ENCODE data around the gene TMC2.

TMC2 gene

DNA sequence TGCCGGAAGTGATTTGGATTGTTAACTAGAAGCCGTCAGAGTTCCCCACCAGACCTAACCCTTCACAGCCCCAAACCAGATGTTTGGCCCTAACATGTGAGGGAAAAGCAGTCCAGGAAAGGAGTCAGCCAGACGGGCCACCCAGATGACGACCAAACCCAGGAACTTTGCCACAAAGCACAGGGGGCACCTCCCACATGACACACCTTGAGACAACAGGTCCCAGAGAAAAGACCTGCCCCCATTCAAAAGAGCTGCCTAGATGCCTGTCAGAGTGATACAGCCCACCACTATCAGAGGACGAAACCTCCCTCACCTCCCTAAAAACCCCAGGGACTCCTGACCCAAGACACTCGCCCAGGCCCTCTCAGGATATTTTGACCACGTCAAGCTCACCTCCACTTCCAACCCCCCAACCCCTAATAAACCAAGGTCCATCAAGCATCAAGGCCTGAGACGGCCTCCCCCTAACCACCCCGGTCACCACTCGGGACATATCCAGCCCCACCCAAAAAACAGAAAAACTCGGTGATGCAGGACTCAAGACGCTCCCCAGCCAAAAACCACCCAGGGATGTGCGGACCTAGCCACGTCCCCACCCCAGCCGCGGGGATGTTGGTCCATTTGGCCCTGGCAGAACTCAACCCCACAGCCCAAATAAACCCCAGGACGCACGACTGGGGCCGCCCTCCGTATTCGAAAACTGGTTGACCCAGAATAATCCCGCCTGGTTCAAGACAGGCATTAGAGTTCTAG lies 28.3 kb upstream of the TMC2 start:
- peak overlapping the region; percentile 91 for H3K27ac ChIP-seq (replicated peaks)

DNA sequence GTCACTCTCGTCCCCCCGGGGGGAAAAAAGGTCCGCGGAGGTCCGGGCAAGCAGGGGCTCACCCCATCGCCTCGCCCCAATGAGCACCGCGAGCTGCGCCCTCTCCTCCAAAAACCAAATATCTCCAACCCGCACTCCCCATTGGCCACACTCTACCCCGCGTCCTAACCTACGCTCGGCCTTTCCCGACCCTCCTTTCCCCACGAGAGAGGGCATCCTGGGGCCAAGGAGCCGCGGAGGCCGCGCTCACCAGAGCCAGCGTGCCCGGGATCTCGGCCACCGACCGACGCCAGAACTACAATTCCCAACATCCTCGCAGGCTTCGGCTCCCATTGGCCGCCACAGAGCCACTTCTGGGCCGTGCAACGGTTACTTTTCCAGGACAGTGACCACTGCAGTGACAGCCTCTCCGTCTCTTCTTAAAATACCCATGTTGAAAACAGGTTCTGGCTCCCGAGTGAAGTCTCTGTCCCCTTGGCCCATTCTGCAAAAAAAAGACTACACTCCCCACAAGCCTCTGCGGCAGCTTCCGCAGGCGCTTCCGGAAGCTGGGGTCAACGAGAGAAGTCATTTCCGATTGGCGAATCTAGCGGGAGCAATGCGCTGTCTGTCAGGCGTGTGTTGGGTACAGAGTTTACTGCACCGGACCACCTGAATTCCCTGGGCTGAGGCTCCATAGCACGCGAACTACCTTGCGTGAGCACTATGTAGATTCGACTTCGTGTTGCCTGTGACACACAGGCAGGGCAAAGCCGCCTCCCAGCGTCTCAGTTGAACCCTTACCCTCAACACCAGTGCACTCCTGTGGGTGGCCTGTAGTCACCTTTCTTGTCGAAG lies 27.5 kb upstream of the TMC2 start, which contains the start of gene ZNF343:
Gene ZNF343, minus strand, starts transcription at position 285 of the 837 bp plus-strand sequence. CDS start 15,020 bp downstream, outside the sequence.
- H3K27ac ChIP-seq (replicated peaks) = peak within 1 kb of the TSS; percentile 91
- DNase-seq (ENCODE audit: low read depth in 1 of 2, low spot score in 1 of 2) = peak; percentile 52 to 84
- TF ChIP-seq GABPA (IDR thresholded peaks at IDR 0.05; ENCODE audit: low read depth) (peak; percentile 98), POLR2AphosphoS5 (IDR thresholded peaks at IDR 0.05; ENCODE audit: low read depth) (peak; percentile 83), SPI1 (IDR thresholded peaks at IDR 0.05; ENCODE audit: borderline replicate concordance, low read depth) (no peak), CTCF (IDR thresholded peaks at IDR 0.05; ENCODE audit: insufficient read depth, low read length) (no peak)
- TF ChIP-seq, protein P1, sequence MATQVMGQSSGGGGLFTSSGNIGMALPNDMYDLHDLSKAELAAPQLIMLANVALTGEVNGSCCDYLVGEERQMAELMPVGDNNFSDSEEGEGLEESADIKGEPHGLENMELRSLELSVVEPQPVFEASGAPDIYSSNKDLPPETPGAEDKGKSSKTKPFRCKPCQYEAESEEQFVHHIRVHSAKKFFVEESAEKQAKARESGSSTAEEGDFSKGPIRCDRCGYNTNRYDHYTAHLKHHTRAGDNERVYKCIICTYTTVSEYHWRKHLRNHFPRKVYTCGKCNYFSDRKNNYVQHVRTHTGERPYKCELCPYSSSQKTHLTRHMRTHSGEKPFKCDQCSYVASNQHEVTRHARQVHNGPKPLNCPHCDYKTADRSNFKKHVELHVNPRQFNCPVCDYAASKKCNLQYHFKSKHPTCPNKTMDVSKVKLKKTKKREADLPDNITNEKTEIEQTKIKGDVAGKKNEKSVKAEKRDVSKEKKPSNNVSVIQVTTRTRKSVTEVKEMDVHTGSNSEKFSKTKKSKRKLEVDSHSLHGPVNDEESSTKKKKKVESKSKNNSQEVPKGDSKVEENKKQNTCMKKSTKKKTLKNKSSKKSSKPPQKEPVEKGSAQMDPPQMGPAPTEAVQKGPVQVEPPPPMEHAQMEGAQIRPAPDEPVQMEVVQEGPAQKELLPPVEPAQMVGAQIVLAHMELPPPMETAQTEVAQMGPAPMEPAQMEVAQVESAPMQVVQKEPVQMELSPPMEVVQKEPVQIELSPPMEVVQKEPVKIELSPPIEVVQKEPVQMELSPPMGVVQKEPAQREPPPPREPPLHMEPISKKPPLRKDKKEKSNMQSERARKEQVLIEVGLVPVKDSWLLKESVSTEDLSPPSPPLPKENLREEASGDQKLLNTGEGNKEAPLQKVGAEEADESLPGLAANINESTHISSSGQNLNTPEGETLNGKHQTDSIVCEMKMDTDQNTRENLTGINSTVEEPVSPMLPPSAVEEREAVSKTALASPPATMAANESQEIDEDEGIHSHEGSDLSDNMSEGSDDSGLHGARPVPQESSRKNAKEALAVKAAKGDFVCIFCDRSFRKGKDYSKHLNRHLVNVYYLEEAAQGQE (IDR thresholded peaks at IDR 0.05; ENCODE audit: insufficient replicate concordance, low read depth) = peak; percentile 47
- peak within 1 kb of the TSS; percentile 91 for H3K4me3 ChIP-seq (replicated peaks; ENCODE audit: insufficient read depth, low read length)
- H3K27me3 ChIP-seq (ENCODE audit: insufficient read depth, poor library complexity, severe bottlenecking) = no peaks in the 10 kb centered on the region

More for the DNA sequence above, 28.3 kb upstream of the TMC2 start:
- TF ChIP-seq POLR2AphosphoS5 (IDR thresholded peaks at IDR 0.05; ENCODE audit: low read depth) (no peak), CTCF (IDR thresholded peaks at IDR 0.05; ENCODE audit: insufficient read depth, low read length) (no peak), GABPA (IDR thresholded peaks at IDR 0.05; ENCODE audit: low read depth) (no peak), SPI1 (IDR thresholded peaks at IDR 0.05; ENCODE audit: borderline replicate concordance, low read depth) (no peak)
- TF ChIP-seq, protein P1 (IDR thresholded peaks at IDR 0.05; ENCODE audit: insufficient replicate concordance, low read depth) = no peak
- H3K27me3 ChIP-seq (ENCODE audit: insufficient read depth, poor library complexity, severe bottlenecking) = no peaks in the 10 kb centered on the region
- DNase-seq (ENCODE audit: low read depth in 1 of 2, low spot score in 1 of 2) = no peak
- H3K4me3 ChIP-seq (replicated peaks; ENCODE audit: insufficient read depth, low read length) = peak overlapping the region; percentile 91

GRCh38 chr20:2509468-2509781 lies 26.9 kb upstream of the TMC2 start:
- no peaks in the 10 kb centered on the region for H3K27me3 ChIP-seq (ENCODE audit: insufficient read depth, poor library complexity, severe bottlenecking)

More at GRCh38 chr20:2509468-2509781, 26.9 kb upstream of the TMC2 start:
- DNase-seq (ENCODE audit: low read depth in 1 of 2, low spot score in 1 of 2) = no peak
- Histone ChIP-seq H3K27ac (replicated peaks) (peak overlapping the region; percentile 91), H3K4me3 (replicated peaks; ENCODE audit: insufficient read depth, low read length) (peak overlapping the region; percentile 91)
- TF ChIP-seq POLR2AphosphoS5 (IDR thresholded peaks at IDR 0.05; ENCODE audit: low read depth) (no peak), GABPA (IDR thresholded peaks at IDR 0.05; ENCODE audit: low read depth) (no peak), SPI1 (IDR thresholded peaks at IDR 0.05; ENCODE audit: borderline replicate concordance, low read depth) (no peak), CTCF (IDR thresholded peaks at IDR 0.05; ENCODE audit: insufficient read depth, low read length) (no peak)
- TF ChIP-seq, protein P1 (IDR thresholded peaks at IDR 0.05; ENCODE audit: insufficient replicate concordance, low read depth) = no peak

Measured in HL-60 (cell line).